ENCODE results near the gene HOXD11. TPM values are rescaled to one million over a fixed set of nuclear protein-coding genes. Genes with fewer than 3 reads are reported as not detected.

The HOXD11 gene
- total RNA-seq, 1 donor, result not detected

DNA sequence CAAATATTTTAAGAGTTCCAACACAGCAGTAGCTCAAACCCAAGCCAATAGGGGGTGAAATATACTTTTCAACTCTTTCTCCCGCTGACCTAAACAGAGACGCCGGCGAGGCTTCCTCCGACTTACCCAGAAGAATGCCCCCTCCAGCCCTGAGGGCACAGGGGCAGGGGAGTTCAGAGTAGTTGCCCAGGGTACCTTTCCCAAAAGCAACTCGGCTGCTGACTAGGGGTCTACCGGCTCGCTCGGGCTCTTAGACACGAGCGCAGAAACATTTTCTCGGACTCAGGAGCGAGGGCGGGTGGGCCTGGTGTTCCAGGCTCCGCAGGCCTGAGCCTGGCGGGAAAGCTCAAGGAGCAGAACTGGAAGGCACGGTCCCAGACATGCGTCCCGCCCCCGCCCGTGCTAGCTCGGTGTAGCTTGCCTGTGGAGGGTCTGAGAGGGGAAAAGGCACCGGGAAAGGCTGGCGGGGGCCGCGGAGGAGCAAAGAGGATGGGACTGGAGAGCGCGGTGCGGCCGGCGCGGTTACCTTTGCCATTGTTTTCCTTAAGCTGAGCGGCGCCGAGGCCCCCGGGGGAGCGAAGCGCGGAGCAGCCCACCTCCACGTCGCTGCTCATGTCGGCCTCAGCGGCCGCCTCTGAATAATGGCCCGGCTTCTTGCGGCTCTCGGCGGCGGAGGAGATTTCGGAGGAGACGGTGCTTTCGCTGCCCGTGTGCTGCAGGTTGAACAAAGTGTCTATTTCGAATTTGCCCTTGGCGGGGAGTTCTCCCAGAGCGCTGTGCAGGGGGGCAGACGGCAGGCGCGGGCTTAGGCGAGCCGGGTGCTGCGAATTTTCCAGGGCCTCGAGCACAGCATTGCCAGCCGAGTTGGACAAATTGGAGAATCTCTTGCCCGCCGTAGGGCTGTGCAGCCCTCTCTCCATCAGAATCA lies 24.0 kb upstream of the HOXD11 start:
- Histone ChIP-seq H4K20me1 (ENCODE audit: insufficient read depth, low read length) (no peaks in the 10 kb centered on the region), H3K79me2 (ENCODE audit: insufficient read depth, low read length) (no peaks in the 10 kb centered on the region), H3K4me3 (ENCODE audit: insufficient read depth, low read length) (no peak overlapping the region), H3K36me3 (ENCODE audit: insufficient read depth, low read length) (no peaks in the 10 kb centered on the region), H3K27me3 (ENCODE audit: insufficient read depth, low read length) (peaks cover 97% of the 10 kb centered on the region), H3K4me2 (ENCODE audit: insufficient read depth, low read length) (no peak overlapping the region), H3K9me3 (ENCODE audit: low read depth, low read length) (no peaks in the 10 kb centered on the region), H3K27ac (ENCODE audit: low read depth, low read length) (no peak overlapping the region), H3K4me1 (ENCODE audit: insufficient read depth, low read length) (no peaks in the 10 kb centered on the region), H2AFZ (ENCODE audit: low read length) (no peak overlapping the region)
- TF ChIP-seq, protein P1, sequence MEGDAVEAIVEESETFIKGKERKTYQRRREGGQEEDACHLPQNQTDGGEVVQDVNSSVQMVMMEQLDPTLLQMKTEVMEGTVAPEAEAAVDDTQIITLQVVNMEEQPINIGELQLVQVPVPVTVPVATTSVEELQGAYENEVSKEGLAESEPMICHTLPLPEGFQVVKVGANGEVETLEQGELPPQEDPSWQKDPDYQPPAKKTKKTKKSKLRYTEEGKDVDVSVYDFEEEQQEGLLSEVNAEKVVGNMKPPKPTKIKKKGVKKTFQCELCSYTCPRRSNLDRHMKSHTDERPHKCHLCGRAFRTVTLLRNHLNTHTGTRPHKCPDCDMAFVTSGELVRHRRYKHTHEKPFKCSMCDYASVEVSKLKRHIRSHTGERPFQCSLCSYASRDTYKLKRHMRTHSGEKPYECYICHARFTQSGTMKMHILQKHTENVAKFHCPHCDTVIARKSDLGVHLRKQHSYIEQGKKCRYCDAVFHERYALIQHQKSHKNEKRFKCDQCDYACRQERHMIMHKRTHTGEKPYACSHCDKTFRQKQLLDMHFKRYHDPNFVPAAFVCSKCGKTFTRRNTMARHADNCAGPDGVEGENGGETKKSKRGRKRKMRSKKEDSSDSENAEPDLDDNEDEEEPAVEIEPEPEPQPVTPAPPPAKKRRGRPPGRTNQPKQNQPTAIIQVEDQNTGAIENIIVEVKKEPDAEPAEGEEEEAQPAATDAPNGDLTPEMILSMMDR (IDR thresholded peaks at IDR 0.05; ENCODE audit: extremely low read depth, low read depth, low read length), result no peak
- DNase-seq (ENCODE audit: insufficient read length, low spot score, missing footprints), result peak; percentile 82

DNA sequence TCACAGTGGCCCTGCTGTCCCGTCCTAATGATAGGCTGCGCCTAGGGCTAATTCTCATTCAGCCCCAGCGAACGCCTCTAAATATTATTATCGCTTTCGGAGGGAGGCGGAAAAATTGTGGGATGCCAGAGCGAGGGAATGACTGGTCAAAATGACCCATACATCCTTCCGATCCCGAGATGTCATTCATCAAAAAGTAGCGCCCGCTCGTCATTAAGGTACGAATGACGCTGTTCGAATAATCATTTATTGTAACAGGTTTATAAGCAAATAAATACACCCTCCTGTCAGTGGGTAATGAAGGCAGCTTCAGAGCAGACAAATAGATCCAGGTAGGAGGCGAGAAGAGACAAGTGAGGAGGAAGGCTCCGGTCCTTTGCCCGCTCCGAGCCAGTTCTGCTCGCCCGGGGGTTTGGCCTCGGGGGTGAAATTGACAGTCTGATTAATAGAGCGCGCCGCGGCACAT lies 23.3 kb upstream of the HOXD11 start, which contains the start of gene EVX2:
Gene EVX2 (minus strand): TSS at position 167 of the 466 bp plus-strand sequence. CDS start 186 bp downstream, outside the sequence.
- peak; percentile 82 for DNase-seq (ENCODE audit: insufficient read length, low spot score, missing footprints)
- Histone ChIP-seq H3K4me2 (ENCODE audit: insufficient read depth, low read length) (no peak within 1 kb of the TSS), H3K9me3 (ENCODE audit: low read depth, low read length) (no peaks in the 10 kb centered on the region), H3K36me3 (ENCODE audit: insufficient read depth, low read length) (no peaks in the 10 kb centered on the region), H3K27me3 (ENCODE audit: insufficient read depth, low read length) (peaks cover 97% of the 10 kb centered on the region), H4K20me1 (ENCODE audit: insufficient read depth, low read length) (no peaks in the 10 kb centered on the region), H3K79me2 (ENCODE audit: insufficient read depth, low read length) (no peaks in the 10 kb centered on the region), H3K27ac (ENCODE audit: low read depth, low read length) (no peak within 1 kb of the TSS), H2AFZ (ENCODE audit: low read length) (no peak within 1 kb of the TSS), H3K4me3 (ENCODE audit: insufficient read depth, low read length) (no peak within 1 kb of the TSS), H3K4me1 (ENCODE audit: insufficient read depth, low read length) (no peaks in the 10 kb centered on the region)
- TF ChIP-seq, protein P1 (IDR thresholded peaks at IDR 0.05; ENCODE audit: extremely low read depth, low read depth, low read length), result no peak

DNA sequence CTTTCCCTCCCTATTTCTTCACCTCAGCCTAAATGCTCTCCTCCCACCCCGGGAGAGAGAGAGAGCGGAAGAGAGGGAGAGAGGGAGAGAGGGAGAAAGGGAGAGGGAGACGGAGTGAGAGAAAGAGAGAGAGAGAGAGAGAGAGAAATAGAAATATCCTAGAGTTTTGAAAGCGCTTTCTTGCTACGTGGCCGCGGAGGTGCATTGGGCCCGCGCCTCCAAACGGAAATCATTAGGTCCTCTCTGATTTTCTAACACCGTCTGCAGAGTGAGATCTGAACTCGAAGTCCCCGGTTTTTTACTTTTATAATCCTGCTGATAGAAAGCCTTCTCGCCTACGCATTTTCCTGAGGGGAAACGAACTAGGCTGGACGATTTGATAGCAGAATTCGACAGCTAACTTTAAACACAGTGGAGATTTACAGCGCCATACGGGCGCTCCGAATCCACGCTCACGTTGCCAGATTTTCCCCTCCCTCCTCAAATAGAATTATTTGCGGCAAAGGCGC lies 22.4 kb upstream of the HOXD11 start:
- no peaks in the 10 kb centered on the region for H3K9me3 ChIP-seq (ENCODE audit: low read depth, low read length)
- no peaks in the 10 kb centered on the region for H4K20me1 ChIP-seq (ENCODE audit: insufficient read depth, low read length)
- peaks cover 97% of the 10 kb centered on the region for H3K27me3 ChIP-seq (ENCODE audit: insufficient read depth, low read length)
- TF ChIP-seq, protein P1 (IDR thresholded peaks at IDR 0.05; ENCODE audit: extremely low read depth, low read depth, low read length), result no peak
- H3K79me2 ChIP-seq (ENCODE audit: insufficient read depth, low read length), result no peaks in the 10 kb centered on the region
- peak; percentile 91 for DNase-seq (ENCODE audit: insufficient read length, low spot score, missing footprints)
- no peak overlapping the region for H3K4me2 ChIP-seq (ENCODE audit: insufficient read depth, low read length)
- H3K4me3 ChIP-seq (ENCODE audit: insufficient read depth, low read length), result no peak overlapping the region
- no peaks in the 10 kb centered on the region for H3K36me3 ChIP-seq (ENCODE audit: insufficient read depth, low read length)
- H2AFZ ChIP-seq (ENCODE audit: low read length), result no peak overlapping the region
- no peaks in the 10 kb centered on the region for H3K4me1 ChIP-seq (ENCODE audit: insufficient read depth, low read length)
- H3K27ac ChIP-seq (ENCODE audit: low read depth, low read length), result no peak overlapping the region
